Peyer's patch (tissue), 4 donors: ENCODE data around the gene ACADVL. TPM values are rescaled to one million over a fixed set of nuclear protein-coding genes. Genes with fewer than 3 reads are reported as not detected.

Source experiments
- DNase-seq, 3 donors: peaks; one replicate each; pipeline ENCODE4 v3.0.0-alpha.2; 2017 to 2019
- H3K27ac ChIP-seq, 4 donors: fragments of 200-600 bp; sonication (generic); one replicate each; pipeline ENCODE4 v1.5.1; 2016 to 2019
- H3K27me3 ChIP-seq, 2 donors: fragments of 200-600 bp; sonication (generic); one replicate each; pipeline ENCODE4 v1.5.1; 2019
- H3K36me3 ChIP-seq, 3 donors: fragments of 200-600 bp; sonication (generic); one replicate each; pipeline ENCODE4 v1.5.1; 2016 to 2019
- H3K4me1 ChIP-seq, 4 donors: fragments of 200-600 bp; sonication (generic); one replicate each; pipeline ENCODE4 v1.5.1; 2016 to 2019
- H3K4me3 ChIP-seq, 4 donors: fragments of 200-600 bp; sonication (generic); 1 replicate in 3 of 4; 2 replicates in 1 of 4; pipeline ENCODE4 v1.5.1; 2016 to 2019; ENCODE audit warnings: mild to moderate bottlenecking in 1 of 4
- H3K9me3 ChIP-seq, 4 donors: fragments of 200-600 bp; sonication (generic); one replicate each; pipeline ENCODE4 v1.5.1; 2016 to 2019; ENCODE audit warnings: mild to moderate bottlenecking in 1 of 4
- CTCF ChIP-seq, 6 experiments: fragments of 450-650 bp in 4 of 6; fragments of 200-600 bp in 2 of 6; sonication (generic) in 1 of 6; IDR thresholded peaks; one replicate each; pipeline ENCODE4 v1.5.1; 2017 to 2019; ENCODE audit warnings: antibody characterized with exemption in 6 of 6, mild to moderate bottlenecking in 3 of 6, moderate library complexity in 1 of 6
- POLR2A ChIP-seq, 2 donors: fragments of 450-650 bp; IDR thresholded peaks; one replicate each; pipeline ENCODE4 v1.5.1; 2017; ENCODE audit warnings: antibody characterized with exemption in 2 of 2, mild to moderate bottlenecking in 2 of 2, moderate library complexity in 2 of 2
- total RNA-seq, 4 donors: library from RNA; depleted of rRNA; stranded (reverse); fragments of >200 nt; gene quantifications; one replicate each; pipeline ENCODE4 v1.1.0, GENCODE V29; 2016

The ACADVL gene
- total RNA-seq, 4 donors from 2014 or later, result 1,292 to 4,167 (median 1,553) TPM

GRCh38 chr17:7232114-7232513 is 12.4 kb downstream of the ACADVL start:
- Histone ChIP-seq H3K4me1 (peaks cover 0 to 36% (median 11%) of the 10 kb centered on the region in 4 donors), H3K4me3 (no peak overlapping the region), H3K9me3 (no peaks in the 10 kb centered on the region), H3K36me3 (peaks cover 0 to 54% (median 0%) of the 10 kb centered on the region in 3 donors), H3K27me3 (no peaks in the 10 kb centered on the region), H3K27ac (no peak overlapping the region)
- DNase-seq, result no peak
- TF ChIP-seq POLR2A (IDR thresholded peaks at IDR 0.05), result no peak
- TF ChIP-seq CTCF (IDR thresholded peaks at IDR 0.05), result no peak

DNA sequence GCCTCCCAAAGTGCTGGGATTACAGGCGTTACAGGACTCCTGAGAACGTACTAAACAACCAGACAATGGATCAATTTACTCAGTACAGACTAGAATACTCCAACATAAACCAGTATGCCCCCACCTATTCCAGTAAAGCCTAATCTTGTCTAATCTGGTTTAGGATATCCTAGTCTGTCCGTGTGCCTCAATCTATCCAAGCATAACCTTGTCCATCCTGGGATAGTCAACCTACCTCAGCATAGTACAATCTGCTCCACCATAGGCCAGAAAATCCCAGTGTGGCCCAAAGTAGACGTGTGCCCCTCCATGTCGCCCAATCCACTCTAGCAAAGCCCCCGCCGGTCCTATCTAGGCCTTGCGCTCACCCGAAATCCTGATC is 14.0 kb downstream of the ACADVL start:
- peaks cover 0 to 41% (median 11%) of the 10 kb centered on the region in 4 donors for H3K4me1 ChIP-seq

DNA sequence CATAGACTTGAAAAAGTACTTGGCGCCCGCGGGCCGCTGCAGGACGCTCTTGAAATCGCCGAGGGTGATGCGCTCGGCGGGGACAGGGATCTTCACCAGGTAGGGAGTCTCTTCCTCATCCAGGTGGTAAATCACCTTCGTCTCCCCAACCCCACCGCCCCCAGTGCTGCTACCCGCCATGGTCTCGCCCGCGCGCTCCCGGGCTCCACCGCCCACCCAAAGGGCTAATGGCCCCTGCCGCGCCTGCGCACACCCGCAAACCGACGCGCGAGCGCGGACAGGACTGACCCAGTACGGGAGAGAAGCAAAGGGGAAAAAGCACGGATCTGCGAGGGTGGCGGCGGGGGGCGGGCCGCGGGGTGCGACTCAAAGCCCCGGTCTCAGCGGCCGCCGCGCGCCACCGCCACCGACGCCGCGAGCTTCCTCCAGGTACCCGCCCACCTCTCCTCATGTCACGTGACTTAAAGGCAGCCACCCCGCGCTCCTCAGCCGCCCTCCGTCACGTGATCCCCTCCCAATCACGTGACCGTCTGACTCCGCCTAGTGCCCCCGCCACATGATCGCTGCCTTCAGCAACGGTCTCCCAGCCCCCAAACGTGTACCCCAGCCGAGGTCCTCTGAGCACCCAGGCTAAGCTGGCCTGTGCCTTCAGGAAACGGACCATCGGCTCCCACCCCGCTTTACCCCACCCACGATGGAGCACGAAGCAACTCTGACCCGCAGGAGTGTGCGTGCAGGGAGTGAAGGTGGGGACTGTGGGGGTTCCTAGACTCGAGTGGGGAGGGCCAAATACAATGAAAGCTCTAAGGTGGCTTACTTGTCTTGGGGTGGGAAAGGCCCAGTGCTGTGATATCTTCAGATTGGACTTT is 14.6 kb downstream of the ACADVL start, which contains the start of gene DVL2:
Gene DVL2 (minus strand): TSS at position 435 of the 869 bp plus-strand sequence. CDS start 255 bp downstream, at position 180.
- Histone ChIP-seq H3K27me3 (no peaks in the 10 kb centered on the region), H3K4me3 (peak within 1 kb of the TSS; percentile 76 to 91 (median 90)), H3K27ac (peak within 1 kb of the TSS; percentile 74 to 96 (median 90)), H3K36me3 (peaks cover 0 to 34% (median 0%) of the 10 kb centered on the region in 3 donors), H3K4me1 (peaks cover 0 to 41% (median 11%) of the 10 kb centered on the region in 4 donors), H3K9me3 (no peaks in the 10 kb centered on the region)
- peak; percentile 73 to 77 for TF ChIP-seq POLR2A (IDR thresholded peaks at IDR 0.05)
- peak in 1 of 6 experiments; percentile 18 for TF ChIP-seq CTCF (IDR thresholded peaks at IDR 0.05)
- peak; percentile 96 to 98 (median 98) for DNase-seq

More for the DNA sequence above, 14.0 kb downstream of the ACADVL start:
- peaks cover 0 to 41% (median 0%) of the 10 kb centered on the region in 3 donors for H3K36me3 ChIP-seq
- no peaks in the 10 kb centered on the region for H3K27me3 ChIP-seq
- H3K9me3 ChIP-seq, result no peaks in the 10 kb centered on the region
- no peak for TF ChIP-seq CTCF (IDR thresholded peaks at IDR 0.05)
- DNase-seq, result no peak
- peak overlapping the region; percentile 76 to 91 (median 90) for H3K4me3 ChIP-seq
- H3K27ac ChIP-seq, result peak overlapping the region; percentile 74 to 96 (median 90)

DNA sequence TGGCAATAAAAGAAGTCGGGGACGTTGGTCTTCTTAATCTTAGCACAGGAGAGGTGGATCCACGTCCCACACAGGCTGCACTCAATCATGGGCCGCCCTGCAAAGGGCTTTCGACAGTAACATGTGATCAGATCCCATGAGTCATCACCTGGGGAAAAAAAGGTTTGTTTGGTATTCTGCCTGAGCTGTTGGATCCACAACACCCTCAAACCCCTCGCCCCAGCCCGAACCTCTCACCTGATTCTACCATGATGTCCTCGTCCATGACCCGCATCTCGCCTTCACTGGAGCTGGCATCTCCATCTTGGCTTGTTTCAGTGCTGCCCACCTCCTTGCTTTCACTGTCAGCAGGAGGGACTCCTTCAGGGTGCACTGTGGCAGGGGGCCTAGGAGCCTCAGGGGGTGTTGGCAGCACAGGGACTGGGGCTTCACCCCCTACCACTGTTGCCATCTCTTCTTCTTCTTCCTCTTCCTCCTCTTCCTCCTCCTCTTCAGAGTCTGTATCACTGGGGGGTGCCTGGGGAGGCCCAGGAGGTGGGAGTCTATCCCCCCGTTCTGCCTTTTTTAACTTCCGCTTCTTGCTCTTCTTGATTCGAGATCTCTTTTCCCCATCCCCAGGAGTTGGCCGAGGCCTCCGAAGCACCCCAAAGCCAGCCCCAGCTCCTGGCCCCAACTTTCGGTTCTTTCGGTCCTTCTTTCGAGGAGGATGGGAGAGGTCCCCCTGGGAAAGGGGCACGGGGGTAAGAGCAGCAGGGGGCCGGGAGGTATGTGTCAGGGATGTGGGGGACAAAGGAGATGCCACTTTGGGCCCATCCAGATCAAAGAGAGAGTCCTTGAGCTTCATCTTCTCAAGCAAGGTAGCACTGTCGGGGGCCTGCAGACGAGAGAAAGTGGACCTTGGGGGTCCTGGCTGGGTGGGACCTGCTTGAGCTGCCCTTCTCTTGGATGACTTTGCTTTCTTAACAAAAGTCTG is 16.2 kb downstream of the ACADVL start:
- H3K27ac ChIP-seq, result peak overlapping the region in 2 of 4 donors; percentile 91 to 96
- H3K27me3 ChIP-seq, result no peaks in the 10 kb centered on the region
- no peak for TF ChIP-seq POLR2A (IDR thresholded peaks at IDR 0.05)
- TF ChIP-seq CTCF (IDR thresholded peaks at IDR 0.05), result no peak
- H3K4me1 ChIP-seq, result peaks cover 0 to 54% (median 20%) of the 10 kb centered on the region in 4 donors
- DNase-seq, result peak in 1 of 3 donors; percentile 56
- no peaks in the 10 kb centered on the region for H3K9me3 ChIP-seq
- no peak overlapping the region for H3K4me3 ChIP-seq
- peaks cover 0 to 32% (median 0%) of the 10 kb centered on the region in 3 donors for H3K36me3 ChIP-seq

GRCh38 chr17:7236808-7237207 is 17.1 kb downstream of the ACADVL start:
- peaks cover 0 to 34% (median 0%) of the 10 kb centered on the region in 3 donors for H3K36me3 ChIP-seq
- no peaks in the 10 kb centered on the region for H3K27me3 ChIP-seq
- no peaks in the 10 kb centered on the region for H3K9me3 ChIP-seq
- peak overlapping the region in 1 of 4 donors; percentile 99 for H3K27ac ChIP-seq
- H3K4me1 ChIP-seq, result peaks cover 0 to 60% (median 24%) of the 10 kb centered on the region in 4 donors
- no peak for DNase-seq
- H3K4me3 ChIP-seq, result no peak overlapping the region
- TF ChIP-seq POLR2A (IDR thresholded peaks at IDR 0.05) (no peak), CTCF (IDR thresholded peaks at IDR 0.05) (no peak)
